ENCODE measurements around the gene KRTCAP2. TPM values are rescaled to one million over a fixed set of nuclear protein-coding genes. Genes with fewer than 3 reads are reported as not detected.
"Not testable (repeated sequence)": the region's sequence is repeated elsewhere in the genome, so short reads cannot be mapped to it uniquely, and the experiment has no call there.

Gene KRTCAP2
- total and polyA plus RNA-seq, 12 donors = 96.1 to 355 (median 129) TPM

DNA sequence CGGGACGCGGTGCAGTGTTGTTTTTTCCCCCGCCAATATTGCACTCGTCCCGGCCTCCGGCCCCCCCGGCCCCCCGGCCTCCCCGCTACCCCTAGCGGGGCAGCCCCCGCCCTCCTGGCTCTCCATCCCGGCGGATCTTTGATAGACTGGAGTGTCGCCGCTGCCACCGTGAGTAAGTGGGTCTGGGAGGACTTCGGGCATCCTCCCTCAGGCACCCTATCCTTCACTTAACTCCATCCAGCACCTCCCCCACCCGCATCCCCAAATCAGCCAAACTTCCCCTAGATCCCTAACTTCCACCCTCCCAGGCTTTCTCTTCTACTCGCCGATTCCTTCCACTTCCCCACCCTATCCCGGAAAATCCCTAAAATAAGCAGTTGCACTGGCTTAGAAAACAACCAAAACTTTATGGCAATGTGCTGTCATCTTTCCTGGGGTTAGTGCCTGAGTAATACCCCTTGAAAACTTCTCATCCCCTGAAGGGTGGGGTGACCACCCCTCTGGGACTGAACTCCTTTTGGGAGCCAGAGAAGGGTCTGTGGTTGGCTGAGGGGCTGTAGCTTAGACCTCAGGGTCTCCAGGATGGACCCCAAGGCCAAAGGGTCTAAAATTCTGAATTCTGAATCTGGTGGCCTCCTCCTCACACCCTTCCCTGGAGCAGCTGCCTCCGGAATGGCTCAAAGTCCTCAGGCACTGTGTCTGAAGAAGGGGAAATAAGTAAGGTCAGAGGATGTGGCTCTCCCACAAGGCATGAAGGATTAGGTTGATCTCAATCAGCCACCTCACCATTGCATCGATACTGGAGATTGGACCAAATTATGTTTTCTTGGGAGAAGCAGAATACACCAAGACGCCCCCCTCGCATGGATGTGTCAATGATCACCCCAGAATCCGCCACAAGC, 22.3 kb upstream of the KRTCAP2 start:
- peak in 2 of 8 donors; percentile 0 to 1 for ATAC-seq
- no peaks in the 10 kb centered on the region for H3K27me3 ChIP-seq
- DNase-seq = no peak

DNA sequence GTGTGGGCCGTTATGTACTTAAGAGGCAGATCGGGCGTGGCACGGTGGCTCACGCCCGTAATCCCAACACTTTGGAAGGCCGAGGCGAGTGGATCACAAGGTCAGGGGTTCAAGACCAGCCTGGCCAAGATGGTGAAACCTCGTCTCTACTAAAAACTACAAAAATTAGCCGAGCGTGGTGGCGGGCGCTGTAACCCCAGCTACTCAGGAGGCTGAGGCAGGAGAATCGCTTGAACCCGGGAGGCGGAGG, 20.8 kb upstream of the KRTCAP2 start:
- H3K27me3 ChIP-seq; H3K9me3 ChIP-seq; DNase-seq; ATAC-seq; intact Hi-C loops (cut with DNase I): not testable (repeated sequence)
- H3K27ac ChIP-seq = peak overlapping the region; percentile 66 to 91 (median 86)
- H3K36me3 ChIP-seq = peaks cover 0 to 18% (median 0%) of the 10 kb centered on the region in 9 donors
- peak overlapping the region in 9 of 10 donors; percentile 37 to 77 (median 60) for H3K4me3 ChIP-seq
- H3K4me1 ChIP-seq = peaks cover 6 to 40% (median 29%) of the 10 kb centered on the region in 9 donors
- WGBS, 2 donors = 10 to 11% methylated on average over 16 of the region's 16 CpGs

More for the DNA sequence above, 22.3 kb upstream of the KRTCAP2 start:
- Histone ChIP-seq H3K27ac (peak overlapping the region in 9 of 10 donors; percentile 66 to 91 (median 87)), H3K9me3 (no peaks in the 10 kb centered on the region), H3K4me3 (peak overlapping the region; percentile 19 to 77 (median 58)), H3K36me3 (peaks cover 0 to 18% (median 0%) of the 10 kb centered on the region in 9 donors), H3K4me1 (peaks cover 6 to 40% (median 29%) of the 10 kb centered on the region in 9 donors)
- TF ChIP-seq, protein P1, sequence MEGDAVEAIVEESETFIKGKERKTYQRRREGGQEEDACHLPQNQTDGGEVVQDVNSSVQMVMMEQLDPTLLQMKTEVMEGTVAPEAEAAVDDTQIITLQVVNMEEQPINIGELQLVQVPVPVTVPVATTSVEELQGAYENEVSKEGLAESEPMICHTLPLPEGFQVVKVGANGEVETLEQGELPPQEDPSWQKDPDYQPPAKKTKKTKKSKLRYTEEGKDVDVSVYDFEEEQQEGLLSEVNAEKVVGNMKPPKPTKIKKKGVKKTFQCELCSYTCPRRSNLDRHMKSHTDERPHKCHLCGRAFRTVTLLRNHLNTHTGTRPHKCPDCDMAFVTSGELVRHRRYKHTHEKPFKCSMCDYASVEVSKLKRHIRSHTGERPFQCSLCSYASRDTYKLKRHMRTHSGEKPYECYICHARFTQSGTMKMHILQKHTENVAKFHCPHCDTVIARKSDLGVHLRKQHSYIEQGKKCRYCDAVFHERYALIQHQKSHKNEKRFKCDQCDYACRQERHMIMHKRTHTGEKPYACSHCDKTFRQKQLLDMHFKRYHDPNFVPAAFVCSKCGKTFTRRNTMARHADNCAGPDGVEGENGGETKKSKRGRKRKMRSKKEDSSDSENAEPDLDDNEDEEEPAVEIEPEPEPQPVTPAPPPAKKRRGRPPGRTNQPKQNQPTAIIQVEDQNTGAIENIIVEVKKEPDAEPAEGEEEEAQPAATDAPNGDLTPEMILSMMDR (IDR thresholded peaks at IDR 0.05) = no peak
- 20 to 25% methylated on average over 26 to 27 of the region's 27 CpGs for WGBS, 2 donors
- intact Hi-C loops (cut with DNase I) = no loop called here

DNA sequence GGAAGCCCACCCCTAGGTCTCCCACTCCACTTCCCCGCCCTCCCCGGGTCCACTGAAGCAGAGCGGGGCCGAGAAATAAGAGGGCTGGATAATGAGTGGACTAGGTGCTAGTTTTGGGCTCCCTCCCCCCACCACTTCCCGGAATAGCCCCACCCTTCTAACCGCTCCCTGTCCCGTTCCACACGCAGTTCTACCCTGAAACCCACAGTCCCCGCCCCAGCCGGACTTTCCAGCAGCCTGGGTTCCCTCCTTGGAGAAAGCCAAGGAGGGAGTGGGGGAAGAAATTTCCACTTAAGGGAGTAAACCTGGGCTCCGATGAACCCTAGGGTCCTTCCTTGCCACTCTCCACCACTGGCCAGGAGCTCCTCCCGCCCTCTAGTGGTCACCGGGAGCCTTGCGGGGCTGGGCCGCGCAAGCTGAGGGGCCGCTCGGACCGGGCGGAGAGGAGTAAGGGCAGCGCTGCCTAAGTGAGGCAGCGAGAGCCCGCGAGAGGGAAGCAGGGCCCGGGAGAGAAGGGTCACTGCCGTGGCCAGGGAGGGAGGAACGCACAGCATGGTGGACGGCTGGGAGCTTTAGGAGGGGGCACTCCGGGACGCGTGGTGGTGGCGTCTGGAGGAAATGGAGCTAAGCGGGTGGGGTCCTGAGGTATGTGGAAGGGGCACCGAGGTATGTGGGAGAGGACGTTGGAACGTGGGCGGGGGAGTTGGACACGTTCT, 20.3 kb upstream of the KRTCAP2 start:
- Histone ChIP-seq H3K27ac (peak overlapping the region; percentile 66 to 91 (median 86)), H3K36me3 (peaks cover 0 to 16% (median 0%) of the 10 kb centered on the region in 9 donors), H3K4me3 (peak overlapping the region in 9 of 10 donors; percentile 37 to 77 (median 60)), H3K27me3 (no peaks in the 10 kb centered on the region), H3K4me1 (peaks cover 6 to 40% (median 29%) of the 10 kb centered on the region in 9 donors), H3K9me3 (no peaks in the 10 kb centered on the region)
- peak; percentile 84 to 93 (median 88) for ATAC-seq
- intact Hi-C loops (cut with DNase I) = no loop called here
- TF ChIP-seq, protein P1 (IDR thresholded peaks at IDR 0.05) = peak; percentile 94 to 99 (median 98)
- 1% methylated on average over 38 of the region's 38 CpGs for WGBS, 2 donors
- peak; percentile 87 to 90 for DNase-seq

DNA sequence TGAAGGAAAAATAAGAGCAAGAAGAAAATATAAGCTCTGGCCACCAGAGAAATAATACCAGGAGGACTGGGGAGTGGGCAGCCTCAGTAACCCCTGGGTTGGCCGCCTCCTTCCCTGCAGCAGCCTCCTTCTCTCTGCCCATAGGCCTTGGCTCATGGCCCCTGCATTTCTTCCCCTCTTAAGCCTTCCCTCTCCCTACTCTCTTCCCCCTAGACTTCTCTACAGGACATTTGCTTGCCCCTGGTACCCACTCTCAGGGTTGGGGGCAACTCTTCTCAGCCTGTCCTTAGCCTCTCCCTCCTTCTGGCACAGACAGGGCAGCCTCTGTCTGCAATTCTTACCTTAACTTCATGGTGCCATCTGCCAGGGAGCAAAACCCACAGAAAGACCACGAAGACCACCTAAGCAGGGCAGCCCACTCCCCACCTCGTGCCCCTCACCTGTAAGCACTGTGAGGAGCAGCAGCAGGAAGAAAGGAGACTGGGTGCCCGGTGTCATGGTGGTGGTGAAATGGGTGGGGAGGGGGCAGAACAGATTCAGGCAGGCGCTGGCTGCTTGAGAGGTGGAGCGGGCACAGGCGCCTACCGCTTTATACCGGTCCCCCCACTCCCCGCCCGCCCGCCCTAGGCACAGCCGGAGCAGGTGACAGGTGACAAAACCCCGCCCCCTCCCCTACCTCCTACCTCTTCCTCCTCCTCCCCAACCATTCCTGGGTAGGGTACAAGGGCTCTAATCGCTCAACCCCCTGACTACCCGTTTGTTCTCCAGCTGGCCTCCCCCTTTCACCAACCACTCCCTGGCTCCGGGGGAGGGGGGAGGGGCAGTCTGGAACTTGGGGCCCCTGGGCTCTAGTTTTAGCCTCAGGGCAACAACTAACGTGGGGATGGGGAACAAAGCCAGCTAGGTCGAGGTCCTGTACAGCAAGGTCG, 19.5 kb upstream of the KRTCAP2 start:
- TF ChIP-seq, protein P1 (IDR thresholded peaks at IDR 0.05) = no peak
- Histone ChIP-seq H3K27me3 (no peaks in the 10 kb centered on the region), H3K4me1 (peaks cover 6 to 40% (median 29%) of the 10 kb centered on the region in 9 donors), H3K4me3 (peak overlapping the region in 9 of 10 donors; percentile 37 to 77 (median 60)), H3K9me3 (no peaks in the 10 kb centered on the region), H3K27ac (peak overlapping the region; percentile 66 to 91 (median 86)), H3K36me3 (peaks cover 0 to 10% (median 0%) of the 10 kb centered on the region in 9 donors)
- DNase-seq (no peak), ATAC-seq (peak in 5 of 8 donors; percentile 1 to 4 (median 2))
- 51 to 59% methylated on average over 20 of the region's 20 CpGs for WGBS, 2 donors
- intact Hi-C loops (cut with DNase I) = no loop called here
